GM12892 (cell line): ENCODE data around the gene TPST1.

Source experiments
- DNase-seq: peaks from one replicate; pipeline ENCODE4 v3.0.0; 2011; ENCODE audit not compliant: insufficient read length
- FAIRE-seq: peaks from 2 replicates; lab custom pipeline; 2011; peaks lifted over from hg19 to GRCh38; lab: Jason Lieb, UNC
- POLR2AphosphoS5 ChIP-seq: IDR thresholded peaks from 2 replicates; pipeline ENCODE4 v1.6.1; 2011; ENCODE audit warnings: low read depth, low read length, control low read depth

TPST1 gene

DNA sequence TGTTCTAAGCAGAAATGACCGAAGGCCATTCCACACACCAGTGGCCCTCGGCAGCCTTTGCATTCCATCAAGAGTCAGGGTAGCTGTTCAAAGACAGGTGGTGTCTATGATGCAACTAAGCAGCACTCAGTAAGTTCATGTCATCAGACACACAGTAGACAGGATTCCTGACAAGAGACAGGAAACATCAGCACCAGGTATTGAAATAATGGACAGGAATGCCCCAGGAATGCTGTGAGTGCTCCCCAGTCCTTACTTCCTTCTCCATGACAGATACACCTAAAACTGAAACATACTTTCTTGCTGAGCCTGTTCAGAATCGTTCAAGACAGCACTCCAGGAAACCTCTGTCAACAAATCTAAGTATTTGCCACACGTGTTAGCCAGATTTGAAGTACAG is 204.4 kb downstream of the TPST1 start:
- no peak for TF ChIP-seq POLR2AphosphoS5
- DNase-seq (no peak), FAIRE-seq (no peak)
